ENCODE data around the gene RGS7.

Gene RGS7

DNA sequence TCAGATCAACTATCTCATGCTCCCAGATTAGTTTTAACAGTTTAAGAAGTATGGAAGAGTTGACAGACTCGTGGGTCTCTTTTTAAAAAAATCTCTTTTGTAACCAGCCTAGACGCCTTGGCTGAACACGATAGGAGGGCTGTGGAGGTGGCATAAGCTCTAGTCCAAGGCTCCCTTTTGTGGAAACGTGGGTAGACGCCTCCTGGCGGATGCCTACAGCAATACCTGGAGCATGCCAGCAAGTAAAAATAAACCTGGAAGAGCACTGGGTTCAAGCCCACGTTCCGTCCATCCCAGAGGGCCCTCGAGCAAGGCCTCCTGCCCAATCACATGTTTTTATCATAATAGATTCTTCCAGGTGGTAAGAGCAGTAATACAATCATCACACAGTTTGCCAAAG lies 87.9 kb downstream of the RGS7 start:
- in situ Hi-C loops (cut with HindIII; ENCODE audit: low sequenced_read_pairs): no loop called here
- no peak for DNase-seq (ENCODE audit: low read depth, low spot score)
- TF ChIP-seq, protein P1, sequence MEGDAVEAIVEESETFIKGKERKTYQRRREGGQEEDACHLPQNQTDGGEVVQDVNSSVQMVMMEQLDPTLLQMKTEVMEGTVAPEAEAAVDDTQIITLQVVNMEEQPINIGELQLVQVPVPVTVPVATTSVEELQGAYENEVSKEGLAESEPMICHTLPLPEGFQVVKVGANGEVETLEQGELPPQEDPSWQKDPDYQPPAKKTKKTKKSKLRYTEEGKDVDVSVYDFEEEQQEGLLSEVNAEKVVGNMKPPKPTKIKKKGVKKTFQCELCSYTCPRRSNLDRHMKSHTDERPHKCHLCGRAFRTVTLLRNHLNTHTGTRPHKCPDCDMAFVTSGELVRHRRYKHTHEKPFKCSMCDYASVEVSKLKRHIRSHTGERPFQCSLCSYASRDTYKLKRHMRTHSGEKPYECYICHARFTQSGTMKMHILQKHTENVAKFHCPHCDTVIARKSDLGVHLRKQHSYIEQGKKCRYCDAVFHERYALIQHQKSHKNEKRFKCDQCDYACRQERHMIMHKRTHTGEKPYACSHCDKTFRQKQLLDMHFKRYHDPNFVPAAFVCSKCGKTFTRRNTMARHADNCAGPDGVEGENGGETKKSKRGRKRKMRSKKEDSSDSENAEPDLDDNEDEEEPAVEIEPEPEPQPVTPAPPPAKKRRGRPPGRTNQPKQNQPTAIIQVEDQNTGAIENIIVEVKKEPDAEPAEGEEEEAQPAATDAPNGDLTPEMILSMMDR (IDR thresholded peaks at IDR 0.05; ENCODE audit: low read depth, low read length): no peak
- H3K4me3 ChIP-seq (ENCODE audit: low read depth, low read length): no peak overlapping the region

GRCh38 chr1:241266121-241266520 lies 90.9 kb downstream of the RGS7 start:
- in situ Hi-C loops (cut with HindIII; ENCODE audit: low sequenced_read_pairs): no loop called here
- H3K4me3 ChIP-seq (ENCODE audit: low read depth, low read length): no peak overlapping the region
- TF ChIP-seq, protein P1 (IDR thresholded peaks at IDR 0.05; ENCODE audit: low read depth, low read length): no peak

GRCh38 chr1:241265428-241265827 lies 91.6 kb downstream of the RGS7 start:
- H3K4me3 ChIP-seq (ENCODE audit: low read depth, low read length): no peak overlapping the region
- no peak for DNase-seq (ENCODE audit: low read depth, low spot score)
- in situ Hi-C loops (cut with HindIII; ENCODE audit: low sequenced_read_pairs): no loop called here
- TF ChIP-seq, protein P1 (IDR thresholded peaks at IDR 0.05; ENCODE audit: low read depth, low read length): no peak

More at GRCh38 chr1:241266121-241266520, 90.9 kb downstream of the RGS7 start:
- DNase-seq (ENCODE audit: low read depth, low spot score): no peak

GRCh38 chr1:241263346-241263745 lies 93.7 kb downstream of the RGS7 start:
- TF ChIP-seq, protein P1 (IDR thresholded peaks at IDR 0.05; ENCODE audit: low read depth, low read length): no peak
- no peak overlapping the region for H3K4me3 ChIP-seq (ENCODE audit: low read depth, low read length)
- in situ Hi-C loops (cut with HindIII; ENCODE audit: low sequenced_read_pairs): no loop called here
- DNase-seq (ENCODE audit: low read depth, low spot score): no peak

DNA sequence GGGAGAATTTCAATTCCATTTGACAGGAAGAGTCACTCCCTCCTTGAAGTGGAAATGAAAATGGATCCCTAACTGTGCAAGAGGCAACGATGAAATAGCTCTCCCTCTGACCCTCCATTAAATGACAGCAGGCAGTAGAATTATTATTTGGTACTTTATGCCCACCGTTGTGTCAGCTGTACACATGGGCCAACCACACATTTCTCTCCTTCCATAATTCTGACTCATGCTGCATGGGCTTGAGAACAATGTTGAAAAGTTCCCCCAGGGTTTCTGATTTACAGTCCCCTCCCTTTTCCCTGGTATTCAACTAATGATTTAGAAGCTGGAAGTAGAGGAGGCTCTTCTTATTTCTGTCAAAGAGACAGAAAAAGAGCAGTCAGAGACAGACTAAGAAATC lies 103.5 kb downstream of the RGS7 start:
- no peak overlapping the region for H3K4me3 ChIP-seq (ENCODE audit: low read depth, low read length)
- in situ Hi-C loops (cut with HindIII; ENCODE audit: low sequenced_read_pairs): no loop called here
- peak; percentile 44 for DNase-seq (ENCODE audit: low read depth, low spot score)
- TF ChIP-seq, protein P1 (IDR thresholded peaks at IDR 0.05; ENCODE audit: low read depth, low read length): no peak

DNA sequence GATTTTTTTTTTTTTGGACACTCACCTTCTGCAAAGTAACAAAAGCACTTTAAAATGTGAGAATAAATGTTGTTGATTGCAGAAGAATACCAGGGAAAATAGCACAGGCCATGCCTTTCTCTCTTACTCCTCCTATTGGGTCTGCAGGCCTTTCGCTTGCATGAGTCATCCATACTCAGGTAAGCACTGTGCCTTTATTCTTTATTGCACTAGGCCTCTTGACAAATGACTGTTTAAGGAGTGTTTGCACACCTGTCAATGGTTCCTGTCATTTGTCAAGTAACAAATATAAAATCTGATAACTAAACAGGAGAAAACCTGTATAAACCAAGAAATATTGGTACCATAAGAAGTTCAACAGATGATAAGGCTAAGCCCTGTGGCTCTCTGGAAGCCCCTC lies 106.5 kb downstream of the RGS7 start:
- DNase-seq (ENCODE audit: low read depth, low spot score): no peak
- no peak overlapping the region for H3K4me3 ChIP-seq (ENCODE audit: low read depth, low read length)
- in situ Hi-C loops (cut with HindIII; ENCODE audit: low sequenced_read_pairs): no loop called here
- TF ChIP-seq, protein P1 (IDR thresholded peaks at IDR 0.05; ENCODE audit: low read depth, low read length): no peak

DNA sequence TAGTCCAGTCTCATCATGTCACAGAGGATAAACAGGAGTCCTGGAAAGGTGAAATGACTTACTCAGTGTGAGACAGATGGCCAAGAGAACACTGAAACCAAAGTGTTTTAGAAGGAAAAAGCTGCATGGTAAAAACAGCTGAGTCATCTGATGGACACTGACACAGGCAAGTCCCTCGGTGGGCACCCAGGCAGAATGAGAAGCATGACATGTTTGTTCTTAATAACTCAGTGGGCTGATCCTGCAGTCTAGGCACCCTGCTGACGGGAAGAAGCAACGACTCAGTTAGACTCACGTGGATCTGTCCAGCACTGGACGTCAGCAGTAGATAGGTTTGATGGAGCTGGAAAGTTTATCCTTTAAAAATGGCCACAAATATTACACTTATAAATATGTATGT lies 116.9 kb downstream of the RGS7 start:
- H3K4me3 ChIP-seq (ENCODE audit: low read depth, low read length): no peak overlapping the region
- peak; percentile 2 for DNase-seq (ENCODE audit: low read depth, low spot score)
- TF ChIP-seq, protein P1 (IDR thresholded peaks at IDR 0.05; ENCODE audit: low read depth, low read length): no peak
- in situ Hi-C loops (cut with HindIII; ENCODE audit: low sequenced_read_pairs): no loop called here
